ENCODE data around the gene MYO5B. TPM values are rescaled to one million over a fixed set of nuclear protein-coding genes. Genes with fewer than 3 reads are reported as not detected.

Gene MYO5B
- total and polyA plus RNA-seq, 4 donors: 0.92 to 20.3 (median 2.9) TPM

- DNase-seq: no peak
- Histone ChIP-seq H3K9me3 (ENCODE audit: control insufficient read depth, low read length) (no peaks in the 10 kb centered on the region), H3K4me1 (ENCODE audit: control insufficient read depth in 1 of 2, insufficient read depth in 2 of 2, low read length in 2 of 2) (no peaks in the 10 kb centered on the region), H3K27ac (ENCODE audit: low read depth in 1 of 2, low read length in 2 of 2) (no peak overlapping the region), H3K4me3 (ENCODE audit: low read length in 2 of 2) (no peak overlapping the region), H3K27me3 (ENCODE audit: control insufficient read depth in 1 of 2, insufficient read depth in 2 of 2, low read length in 1 of 2) (no peaks in the 10 kb centered on the region), H3K36me3 (ENCODE audit: control insufficient read depth in 1 of 2, insufficient read depth in 2 of 2, low read length in 1 of 2) (no peaks in the 10 kb centered on the region)
- no peak for ATAC-seq (ENCODE audit: low FRiP score)
- intact Hi-C loops (cut with DNase I): no loop called here
- 55 to 56% methylated on average over 8 of the region's 8 CpGs for whole genome bisulfite sequencing, 2 donors
These were observed 43.0 kb downstream of the MYO5B start for GRCh38 chr18:50151926-50152325.

- no peak overlapping the region for H3K4me3 ChIP-seq (ENCODE audit: low read length in 2 of 2)
- no peak overlapping the region for H3K27ac ChIP-seq (ENCODE audit: low read depth in 1 of 2, low read length in 2 of 2)
- DNase-seq (no peak), ATAC-seq (ENCODE audit: low FRiP score) (no peak)
- H3K36me3 ChIP-seq (ENCODE audit: control insufficient read depth in 1 of 2, insufficient read depth in 2 of 2, low read length in 1 of 2): no peaks in the 10 kb centered on the region
- H3K9me3 ChIP-seq (ENCODE audit: control insufficient read depth, low read length): no peaks in the 10 kb centered on the region
- intact Hi-C loops (cut with DNase I): no loop called here
- no peaks in the 10 kb centered on the region for H3K4me1 ChIP-seq (ENCODE audit: control insufficient read depth in 1 of 2, insufficient read depth in 2 of 2, low read length in 2 of 2)
- H3K27me3 ChIP-seq (ENCODE audit: control insufficient read depth in 1 of 2, insufficient read depth in 2 of 2, low read length in 1 of 2): no peaks in the 10 kb centered on the region
These were observed 50.4 kb downstream of the MYO5B start for GRCh38 chr18:50144540-50144939.

- Histone ChIP-seq H3K36me3 (ENCODE audit: control insufficient read depth in 1 of 2, insufficient read depth in 2 of 2, low read length in 1 of 2) (no peaks in the 10 kb centered on the region), H3K27ac (ENCODE audit: low read depth in 1 of 2, low read length in 2 of 2) (no peak overlapping the region), H3K4me3 (ENCODE audit: low read length in 2 of 2) (no peak overlapping the region), H3K9me3 (ENCODE audit: control insufficient read depth, low read length) (no peaks in the 10 kb centered on the region), H3K4me1 (ENCODE audit: control insufficient read depth in 1 of 2, insufficient read depth in 2 of 2, low read length in 2 of 2) (no peaks in the 10 kb centered on the region), H3K27me3 (ENCODE audit: control insufficient read depth in 1 of 2, insufficient read depth in 2 of 2, low read length in 1 of 2) (no peaks in the 10 kb centered on the region)
- intact Hi-C loops (cut with DNase I): no loop called here
- DNase-seq: no peak
- WGBS, 2 donors: 89 to 97% methylated on average over 2 of the region's 2 CpGs
- no peak for ATAC-seq (ENCODE audit: low FRiP score)
These were observed 51.1 kb downstream of the MYO5B start for GRCh38 chr18:50143886-50144285.

GRCh38 chr18:50143294-50143693 is 51.7 kb downstream of the MYO5B start:
- no peak for DNase-seq
- intact Hi-C loops (cut with DNase I): no loop called here
- WGBS, 2 donors: 87 to 89% methylated on average over 3 of the region's 3 CpGs

GRCh38 chr18:50142441-50143120 is 52.4 kb downstream of the MYO5B start:
- no peak for ATAC-seq (ENCODE audit: low FRiP score)
- Histone ChIP-seq H3K27ac (ENCODE audit: low read depth in 1 of 2, low read length in 2 of 2) (no peak overlapping the region), H3K4me3 (ENCODE audit: low read length in 2 of 2) (no peak overlapping the region), H3K27me3 (ENCODE audit: control insufficient read depth in 1 of 2, insufficient read depth in 2 of 2, low read length in 1 of 2) (no peaks in the 10 kb centered on the region), H3K36me3 (ENCODE audit: control insufficient read depth in 1 of 2, insufficient read depth in 2 of 2, low read length in 1 of 2) (no peaks in the 10 kb centered on the region), H3K4me1 (ENCODE audit: control insufficient read depth in 1 of 2, insufficient read depth in 2 of 2, low read length in 2 of 2) (no peaks in the 10 kb centered on the region), H3K9me3 (ENCODE audit: control insufficient read depth, low read length) (no peaks in the 10 kb centered on the region)
- DNase-seq: no peak
- intact Hi-C loops (cut with DNase I): no loop called here
- 60 to 67% methylated on average over 6 of the region's 6 CpGs for WGBS, 2 donors

More at GRCh38 chr18:50143294-50143693, 51.7 kb downstream of the MYO5B start:
- Histone ChIP-seq H3K4me3 (ENCODE audit: low read length in 2 of 2) (no peak overlapping the region), H3K27ac (ENCODE audit: low read depth in 1 of 2, low read length in 2 of 2) (no peak overlapping the region), H3K4me1 (ENCODE audit: control insufficient read depth in 1 of 2, insufficient read depth in 2 of 2, low read length in 2 of 2) (no peaks in the 10 kb centered on the region), H3K27me3 (ENCODE audit: control insufficient read depth in 1 of 2, insufficient read depth in 2 of 2, low read length in 1 of 2) (no peaks in the 10 kb centered on the region), H3K9me3 (ENCODE audit: control insufficient read depth, low read length) (no peaks in the 10 kb centered on the region), H3K36me3 (ENCODE audit: control insufficient read depth in 1 of 2, insufficient read depth in 2 of 2, low read length in 1 of 2) (no peaks in the 10 kb centered on the region)
- ATAC-seq (ENCODE audit: low FRiP score): no peak

- no peak overlapping the region for H3K4me3 ChIP-seq (ENCODE audit: low read length in 2 of 2)
- ATAC-seq (ENCODE audit: low FRiP score) (no peak), DNase-seq (no peak)
- intact Hi-C loops (cut with DNase I): no loop called here
- H3K27ac ChIP-seq (ENCODE audit: low read depth in 1 of 2, low read length in 2 of 2): no peak overlapping the region
- no peaks in the 10 kb centered on the region for H3K27me3 ChIP-seq (ENCODE audit: control insufficient read depth in 1 of 2, insufficient read depth in 2 of 2, low read length in 1 of 2)
- no peaks in the 10 kb centered on the region for H3K4me1 ChIP-seq (ENCODE audit: control insufficient read depth in 1 of 2, insufficient read depth in 2 of 2, low read length in 2 of 2)
- H3K9me3 ChIP-seq (ENCODE audit: control insufficient read depth, low read length): no peaks in the 10 kb centered on the region
- H3K36me3 ChIP-seq (ENCODE audit: control insufficient read depth in 1 of 2, insufficient read depth in 2 of 2, low read length in 1 of 2): no peaks in the 10 kb centered on the region
- WGBS, 2 donors: 59 to 64% methylated on average over 4 of the region's 4 CpGs
These were observed 56.5 kb downstream of the MYO5B start for GRCh38 chr18:50138181-50139064.

- H3K4me3 ChIP-seq (ENCODE audit: low read length in 2 of 2): no peak overlapping the region
- H3K9me3 ChIP-seq (ENCODE audit: control insufficient read depth, low read length): no peaks in the 10 kb centered on the region
- H3K4me1 ChIP-seq (ENCODE audit: control insufficient read depth in 1 of 2, insufficient read depth in 2 of 2, low read length in 2 of 2): no peaks in the 10 kb centered on the region
- no peak overlapping the region for H3K27ac ChIP-seq (ENCODE audit: low read depth in 1 of 2, low read length in 2 of 2)
- H3K36me3 ChIP-seq (ENCODE audit: control insufficient read depth in 1 of 2, insufficient read depth in 2 of 2, low read length in 1 of 2): no peaks in the 10 kb centered on the region
- H3K27me3 ChIP-seq (ENCODE audit: control insufficient read depth in 1 of 2, insufficient read depth in 2 of 2, low read length in 1 of 2): no peaks in the 10 kb centered on the region
- DNase-seq (no peak), ATAC-seq (ENCODE audit: low FRiP score) (no peak)
- 91% methylated on average over 9 of the region's 9 CpGs for WGBS, 2 donors
- intact Hi-C loops (cut with DNase I): no loop called here
These were observed 59.0 kb downstream of the MYO5B start for GRCh38 chr18:50135903-50136302.

- no peaks in the 10 kb centered on the region for H3K9me3 ChIP-seq (ENCODE audit: control insufficient read depth, low read length)
- peaks cover 0 to 2% of the 10 kb centered on the region in 2 donors for H3K4me1 ChIP-seq (ENCODE audit: control insufficient read depth in 1 of 2, insufficient read depth in 2 of 2, low read length in 2 of 2)
- intact Hi-C loops (cut with DNase I): no loop called here
- 86 to 91% methylated on average over 4 of the region's 4 CpGs for WGBS, 2 donors
- DNase-seq (no peak), ATAC-seq (ENCODE audit: low FRiP score) (no peak)
- H3K4me3 ChIP-seq (ENCODE audit: low read length in 2 of 2): no peak overlapping the region
- no peaks in the 10 kb centered on the region for H3K27me3 ChIP-seq (ENCODE audit: control insufficient read depth in 1 of 2, insufficient read depth in 2 of 2, low read length in 1 of 2)
- H3K36me3 ChIP-seq (ENCODE audit: control insufficient read depth in 1 of 2, insufficient read depth in 2 of 2, low read length in 1 of 2): no peaks in the 10 kb centered on the region
- H3K27ac ChIP-seq (ENCODE audit: low read depth in 1 of 2, low read length in 2 of 2): no peak overlapping the region
These were observed 61.4 kb downstream of the MYO5B start for GRCh38 chr18:50133526-50133925.

GRCh38 chr18:50131591-50131990 is 63.4 kb downstream of the MYO5B start:
- no peaks in the 10 kb centered on the region for H3K27me3 ChIP-seq (ENCODE audit: control insufficient read depth in 1 of 2, insufficient read depth in 2 of 2, low read length in 1 of 2)
- no peaks in the 10 kb centered on the region for H3K9me3 ChIP-seq (ENCODE audit: control insufficient read depth, low read length)
- H3K36me3 ChIP-seq (ENCODE audit: control insufficient read depth in 1 of 2, insufficient read depth in 2 of 2, low read length in 1 of 2): no peaks in the 10 kb centered on the region
- H3K4me1 ChIP-seq (ENCODE audit: control insufficient read depth in 1 of 2, insufficient read depth in 2 of 2, low read length in 2 of 2): peaks cover 0 to 2% of the 10 kb centered on the region in 2 donors
- no peak for DNase-seq
- intact Hi-C loops (cut with DNase I): no loop called here
- no peak for ATAC-seq (ENCODE audit: low FRiP score)
- no peak overlapping the region for H3K4me3 ChIP-seq (ENCODE audit: low read length in 2 of 2)
- H3K27ac ChIP-seq (ENCODE audit: low read depth in 1 of 2, low read length in 2 of 2): no peak overlapping the region
